Hypothalamus (tissue), 51 donors: ENCODE measurements around the gene SMIM38.
"Not testable (repeated sequence)": the region's sequence is repeated elsewhere in the genome, so short reads cannot be mapped to it uniquely, and the experiment has no call there.

ENCODE experiments used
- DNase-seq, 51 donors: peaks; one replicate each; lab custom pipeline; 2025; lab: John Stamatoyannopoulos, UW

Gene SMIM38

GRCh38 chr11:69137151-69137844, 18.4 kb upstream of the SMIM38 start:
- no peak for DNase-seq

- DNase-seq: no peak
These were observed 17.5 kb upstream of the SMIM38 start for GRCh38 chr11:69138265-69138664.

GRCh38 chr11:69140161-69140560, 15.6 kb upstream of the SMIM38 start:
- not testable (repeated sequence) for DNase-seq

- no peak for DNase-seq
These were observed 15.1 kb upstream of the SMIM38 start for GRCh38 chr11:69140635-69141034.

GRCh38 chr11:69141742-69142141, 14.0 kb upstream of the SMIM38 start:
- DNase-seq: no peak

- no peak for DNase-seq
These were observed 12.8 kb upstream of the SMIM38 start for GRCh38 chr11:69142895-69143294.

GRCh38 chr11:69144316-69145049, 11.3 kb upstream of the SMIM38 start:
- DNase-seq: no peak

GRCh38 chr11:69145050-69145380, 10.7 kb upstream of the SMIM38 start:
- DNase-seq: no peak

- no peak for DNase-seq
These were observed 7.4 kb upstream of the SMIM38 start for GRCh38 chr11:69148377-69148762.

GRCh38 chr11:69148806-69149205, 6.9 kb upstream of the SMIM38 start:
- no peak for DNase-seq

GRCh38 chr11:69149338-69150045, 6.2 kb upstream of the SMIM38 start:
- DNase-seq: not testable (repeated sequence)

GRCh38 chr11:69150175-69150574, 5.6 kb upstream of the SMIM38 start:
- DNase-seq: no peak

GRCh38 chr11:69151836-69152235, 3.9 kb upstream of the SMIM38 start:
- DNase-seq: no peak

GRCh38 chr11:69152733-69153421, 2.9 kb upstream of the SMIM38 start:
- DNase-seq: no peak

GRCh38 chr11:69153661-69154060, 2.1 kb upstream of the SMIM38 start:
- DNase-seq: no peak

- DNase-seq: no peak
These were observed 1.4 kb upstream of the SMIM38 start for GRCh38 chr11:69154211-69154913.

- no peak for DNase-seq
These were observed 815 bp upstream of the SMIM38 start for GRCh38 chr11:69154938-69155301.

GRCh38 chr11:69156235-69156639, 502 bp downstream of the SMIM38 start:
- DNase-seq: no peak

- DNase-seq: peak in 2 of 51 donors; percentile 30 to 44
These were observed 979 bp downstream of the SMIM38 start for GRCh38 chr11:69156673-69157155.

- DNase-seq: peak; percentile 17 to 95 (median 80)
These were observed 1.6 kb downstream of the SMIM38 start for GRCh38 chr11:69157156-69157821.
